ENCODE measurements around the gene CACNA1A. TPM values are rescaled to one million over a fixed set of nuclear protein-coding genes. Genes with fewer than 3 reads are reported as not detected.

The CACNA1A gene
- total RNA-seq, 2 experiments from 2014 or later = 0.19 to 0.78 TPM

DNA sequence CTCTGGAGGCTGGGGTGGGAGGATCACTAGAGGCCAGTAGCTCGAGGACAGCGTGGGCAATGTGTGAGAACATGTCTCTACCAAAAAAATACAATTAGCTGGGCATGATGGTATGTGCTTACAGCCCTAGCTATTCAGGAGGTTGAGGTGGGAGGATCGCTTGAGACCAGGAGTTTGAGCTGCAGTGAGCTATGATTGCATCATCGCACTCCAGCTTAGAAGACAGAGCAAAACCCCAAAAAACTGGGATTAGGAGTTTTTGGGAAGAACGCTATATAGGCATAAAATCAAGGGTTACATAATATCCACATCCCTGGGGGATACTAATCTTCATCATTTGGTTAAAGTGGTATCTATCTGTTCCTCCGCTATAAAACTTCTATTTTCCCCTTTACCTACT is 155.5 kb downstream of the CACNA1A start:
- intact Hi-C loops (cut with micrococcal nuclease; ENCODE audit: unreplicated experiment) = no loop called here
- DNase-seq (ENCODE audit: low spot score) = no peak
- Histone ChIP-seq H2AFZ (ENCODE audit: low read length) (no peak overlapping the region), H3K9me3 (ENCODE audit: low read length) (peaks cover 9% of the 10 kb centered on the region; the same call in 1 of the 2 replicates), H3K79me2 (ENCODE audit: insufficient read depth, low read depth, low read length) (no peaks in the 10 kb centered on the region), H3K4me3 (ENCODE audit: low read depth, low read length, poor library complexity, severe bottlenecking) (no peak overlapping the region), H3K36me3 (ENCODE audit: insufficient read depth, low read length) (no peaks in the 10 kb centered on the region), H3K27ac (ENCODE audit: low read depth, low read length, poor library complexity, severe bottlenecking) (no peak overlapping the region), H3K4me1 (ENCODE audit: insufficient read depth, low read length, poor library complexity, severe bottlenecking) (no peaks in the 10 kb centered on the region), H3K9me2 (ENCODE audit: insufficient read depth, low read length) (no peaks in the 10 kb centered on the region), H3K4me2 (ENCODE audit: low read length) (no peak overlapping the region), H4K20me1 (ENCODE audit: insufficient read depth, low read length) (no peaks in the 10 kb centered on the region)
- BruUV-seq (replicated peaks) = no TSS peak
- ChIA-PET CTCF (ENCODE audit: unreplicated experiment) (no interaction called here), POLR2A (interaction anchor here (0.6 kb wide), 1 partner anchor 81 kb away, joined by 3 read pairs; no protein-coding TSS in a partner anchor)
- TF ChIP-seq EZH2phosphoT487 (IDR thresholded peaks at IDR 0.05; ENCODE audit: borderline replicate concordance, low read depth, low read length) = no peak
- TF ChIP-seq, protein P1, sequence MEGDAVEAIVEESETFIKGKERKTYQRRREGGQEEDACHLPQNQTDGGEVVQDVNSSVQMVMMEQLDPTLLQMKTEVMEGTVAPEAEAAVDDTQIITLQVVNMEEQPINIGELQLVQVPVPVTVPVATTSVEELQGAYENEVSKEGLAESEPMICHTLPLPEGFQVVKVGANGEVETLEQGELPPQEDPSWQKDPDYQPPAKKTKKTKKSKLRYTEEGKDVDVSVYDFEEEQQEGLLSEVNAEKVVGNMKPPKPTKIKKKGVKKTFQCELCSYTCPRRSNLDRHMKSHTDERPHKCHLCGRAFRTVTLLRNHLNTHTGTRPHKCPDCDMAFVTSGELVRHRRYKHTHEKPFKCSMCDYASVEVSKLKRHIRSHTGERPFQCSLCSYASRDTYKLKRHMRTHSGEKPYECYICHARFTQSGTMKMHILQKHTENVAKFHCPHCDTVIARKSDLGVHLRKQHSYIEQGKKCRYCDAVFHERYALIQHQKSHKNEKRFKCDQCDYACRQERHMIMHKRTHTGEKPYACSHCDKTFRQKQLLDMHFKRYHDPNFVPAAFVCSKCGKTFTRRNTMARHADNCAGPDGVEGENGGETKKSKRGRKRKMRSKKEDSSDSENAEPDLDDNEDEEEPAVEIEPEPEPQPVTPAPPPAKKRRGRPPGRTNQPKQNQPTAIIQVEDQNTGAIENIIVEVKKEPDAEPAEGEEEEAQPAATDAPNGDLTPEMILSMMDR (conservative IDR thresholded peaks at IDR 0.05; ENCODE audit: low read length) = no peak

DNA sequence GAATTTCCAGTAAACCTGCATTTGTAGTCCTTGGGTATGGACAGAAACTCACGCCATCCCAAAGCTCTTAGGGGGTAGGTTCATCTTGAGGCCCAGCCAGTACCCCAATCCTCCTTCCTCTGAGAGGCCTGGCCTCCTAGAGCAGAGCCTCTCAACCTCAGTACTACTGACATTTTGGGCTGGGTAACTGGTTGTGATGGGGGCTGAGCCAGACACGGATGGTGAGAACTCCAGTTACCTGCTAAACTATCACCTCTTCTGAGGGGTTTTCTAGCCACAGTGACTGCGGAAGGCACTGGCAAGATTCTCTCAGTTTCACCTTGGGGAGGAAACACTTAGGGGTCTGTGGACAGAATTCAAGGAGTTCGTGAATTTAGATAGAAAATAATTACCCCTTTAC is 156.2 kb downstream of the CACNA1A start:
- Histone ChIP-seq H2AFZ (ENCODE audit: low read length) (no peak overlapping the region), H3K4me3 (ENCODE audit: low read depth, low read length, poor library complexity, severe bottlenecking) (no peak overlapping the region), H3K79me2 (ENCODE audit: insufficient read depth, low read depth, low read length) (no peaks in the 10 kb centered on the region), H3K9me2 (ENCODE audit: insufficient read depth, low read length) (no peaks in the 10 kb centered on the region), H3K4me2 (ENCODE audit: low read length) (no peak overlapping the region), H3K36me3 (ENCODE audit: insufficient read depth, low read length) (no peaks in the 10 kb centered on the region), H3K4me1 (ENCODE audit: insufficient read depth, low read length, poor library complexity, severe bottlenecking) (no peaks in the 10 kb centered on the region), H4K20me1 (ENCODE audit: insufficient read depth, low read length) (no peaks in the 10 kb centered on the region), H3K9me3 (ENCODE audit: low read length) (peaks cover 9% of the 10 kb centered on the region; the same call in 1 of the 2 replicates), H3K27ac (ENCODE audit: low read depth, low read length, poor library complexity, severe bottlenecking) (no peak overlapping the region)
- TF ChIP-seq, protein P1 (conservative IDR thresholded peaks at IDR 0.05; ENCODE audit: low read length) = no peak
- no peak for TF ChIP-seq EZH2phosphoT487 (IDR thresholded peaks at IDR 0.05; ENCODE audit: borderline replicate concordance, low read depth, low read length)
- no TSS peak for BruUV-seq (replicated peaks)
- intact Hi-C loops (cut with micrococcal nuclease; ENCODE audit: unreplicated experiment) = no loop called here
- CTCF ChIA-PET (ENCODE audit: unreplicated experiment) = no interaction called here
- no peak for DNase-seq (ENCODE audit: low spot score)
- POLR2A ChIA-PET = no interaction called here

DNA sequence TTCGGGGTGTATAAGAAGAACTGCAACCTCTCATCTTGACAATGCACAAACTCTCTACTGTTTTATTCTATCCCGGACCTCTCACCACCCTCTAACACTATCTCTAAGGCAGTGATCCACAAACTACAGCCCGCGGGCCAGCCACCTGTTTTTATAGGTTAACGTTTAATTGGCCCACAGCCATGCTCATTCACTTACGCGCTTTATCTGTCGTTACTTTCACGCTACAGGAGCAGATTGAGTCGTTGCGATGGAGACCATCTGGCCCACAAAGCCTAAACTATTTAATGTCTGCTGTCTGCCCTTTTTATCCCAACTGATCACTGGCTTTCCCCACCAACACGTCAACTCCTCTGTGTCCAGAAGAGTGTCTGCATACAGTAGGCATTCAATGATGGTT is 158.9 kb downstream of the CACNA1A start:
- H3K4me3 ChIP-seq (ENCODE audit: low read depth, low read length, poor library complexity, severe bottlenecking) = no peak overlapping the region
- no peaks in the 10 kb centered on the region for H3K9me2 ChIP-seq (ENCODE audit: insufficient read depth, low read length)
- POLR2A ChIA-PET = no interaction called here
- CTCF ChIA-PET (ENCODE audit: unreplicated experiment) = no interaction called here
- peaks cover 9% of the 10 kb centered on the region; the same call in 1 of the 2 replicates for H3K9me3 ChIP-seq (ENCODE audit: low read length)
- intact Hi-C loops (cut with micrococcal nuclease; ENCODE audit: unreplicated experiment) = no loop called here
- H4K20me1 ChIP-seq (ENCODE audit: insufficient read depth, low read length) = no peaks in the 10 kb centered on the region
- no peak overlapping the region for H3K27ac ChIP-seq (ENCODE audit: low read depth, low read length, poor library complexity, severe bottlenecking)
- BruUV-seq (replicated peaks) = no TSS peak
- no peak overlapping the region for H2AFZ ChIP-seq (ENCODE audit: low read length)
- H3K4me2 ChIP-seq (ENCODE audit: low read length) = no peak overlapping the region
- no peak for DNase-seq (ENCODE audit: low spot score)
- TF ChIP-seq, protein P1 (conservative IDR thresholded peaks at IDR 0.05; ENCODE audit: low read length) = no peak
- no peak for TF ChIP-seq EZH2phosphoT487 (IDR thresholded peaks at IDR 0.05; ENCODE audit: borderline replicate concordance, low read depth, low read length)
- H3K36me3 ChIP-seq (ENCODE audit: insufficient read depth, low read length) = no peaks in the 10 kb centered on the region
- no peaks in the 10 kb centered on the region for H3K79me2 ChIP-seq (ENCODE audit: insufficient read depth, low read depth, low read length)
- H3K4me1 ChIP-seq (ENCODE audit: insufficient read depth, low read length, poor library complexity, severe bottlenecking) = no peaks in the 10 kb centered on the region
